PC-9 (cell line): ENCODE results near the gene CRADD. TPM values are rescaled to one million over a fixed set of nuclear protein-coding genes. Genes with fewer than 3 reads are reported as not detected.
A peak's percentile ranks its signal among the peaks of the same experiment; 100 is the strongest.

Source experiments
- BruUV-seq: library from RNA; stranded (reverse); fragments of 400-500 nt; replicated peaks from 2 replicates; lab custom pipeline; 2021; lab: Mats Ljungman, UMichigan
- CTCF ChIA-PET: fragments of 300-600 bp; sonication (Branson Sonifier 250); formaldehyde crosslinking; loops from one replicate; lab custom pipeline; 2022; ENCODE audit warnings: antibody characterized with exemption; lab: Charles Lee
- POLR2A ChIA-PET: fragments of 300-600 bp; sonication (Branson Sonifier 250); formaldehyde crosslinking; loops from one replicate; lab custom pipeline; 2022; ENCODE audit warnings: antibody characterized with exemption; ENCODE audit not compliant: unreplicated experiment; lab: Charles Lee
- DNase-seq, 2 experiments: peaks; one replicate each; pipeline versions ENCODE4 v3.0.0 to v3.0.0-alpha.2; 2015 to 2022; ENCODE audit warnings: mixed read lengths in 1 of 2
- H2AFZ ChIP-seq: fragments of 200-600 bp; sonication (generic); 2 replicates; pipeline ENCODE4 v1.8.1; 2017; ENCODE audit warnings: antibody characterized with exemption
- H3F3A ChIP-seq: fragments of 200-600 bp; sonication (generic); 2 replicates; pipeline ENCODE4 v1.8.1; 2017; ENCODE audit warnings: antibody characterized with exemption, mild to moderate bottlenecking, low read depth; ENCODE audit not compliant: insufficient read depth
- H3K27ac ChIP-seq: fragments of 200-600 bp; sonication (generic); 2 replicates; pipeline ENCODE4 v1.6.1; 2016; ENCODE audit warnings: mixed run types
- H3K27me3 ChIP-seq: fragments of 200-600 bp; sonication (generic); 2 replicates; pipeline ENCODE4 v1.6.1; 2016; ENCODE audit warnings: low read depth, mixed run types; ENCODE audit not compliant: insufficient read depth
- H3K36me3 ChIP-seq: fragments of 200-600 bp; sonication (generic); 2 replicates; pipeline ENCODE4 v1.6.1; 2016; ENCODE audit warnings: low read depth, mixed run types
- H3K4me1 ChIP-seq: fragments of 200-600 bp; sonication (generic); replicated peaks from 2 replicates; pipeline ENCODE4 v1.6.1; 2016; ENCODE audit warnings: mixed run types; ENCODE audit not compliant: insufficient read depth
- H3K4me2 ChIP-seq: fragments of 200-600 bp; sonication (generic); 2 replicates; pipeline ENCODE4 v1.6.1; 2017; ENCODE audit warnings: mixed run types
- H3K4me3 ChIP-seq: fragments of 200-600 bp; sonication (generic); 2 replicates; pipeline ENCODE4 v1.6.1; 2016; ENCODE audit warnings: mixed run types
- H3K79me2 ChIP-seq: fragments of 200-600 bp; sonication (generic); 2 replicates; pipeline ENCODE4 v1.6.1; 2017; ENCODE audit warnings: low read depth, mixed run types
- H3K9me2 ChIP-seq: fragments of 200-600 bp; sonication (generic); 2 replicates; pipeline ENCODE4 v1.8.1; 2017; ENCODE audit warnings: mild to moderate bottlenecking; ENCODE audit not compliant: insufficient read depth
- H3K9me3 ChIP-seq: fragments of 200-600 bp; sonication (generic); 2 replicates; pipeline ENCODE4 v1.8.1; 2016; ENCODE audit warnings: low read depth; ENCODE audit not compliant: insufficient read depth
- H4K20me1 ChIP-seq: fragments of 200-600 bp; sonication (generic); 2 replicates; pipeline ENCODE4 v1.8.1; 2017; ENCODE audit not compliant: insufficient read depth
- EZH2 ChIP-seq: fragments of 200-600 bp; sonication (generic); IDR thresholded peaks from 2 replicates; pipeline ENCODE4 v1.8.0; 2017; ENCODE audit warnings: antibody characterized with exemption, low read depth
- intact Hi-C: fragments of 100-400 bp; cut with micrococcal nuclease; formaldehyde crosslinking; loops from one replicate; pipeline ENCODE4 v1.10.0; 2022; ENCODE audit not compliant: unreplicated experiment
- total RNA-seq: library from RNA; stranded (reverse); gene quantifications from 2 replicates; pipeline ENCODE4 v1.2.3, GENCODE V29; 2021
- TF ChIP-seq, protein P1 (sequence below): fragments of 200-600 bp; sonication (generic); conservative IDR thresholded peaks from 2 replicates; pipeline ENCODE4 v1.6.1; 2017; ENCODE audit warnings: mixed run types, antibody characterized with exemption, mild to moderate bottlenecking, moderate library complexity

Gene CRADD
- total RNA-seq, 1 experiment from 2014 or later = 7.6 TPM

GRCh38 chr12:93763746-93764147 is 86.6 kb downstream of the CRADD start:
- Histone ChIP-seq H3K27me3 (no peaks in the 10 kb centered on the region), H4K20me1 (no peaks in the 10 kb centered on the region), H3K9me3 (no peaks in the 10 kb centered on the region), H3K79me2 (no peaks in the 10 kb centered on the region), H3K36me3 (no peaks in the 10 kb centered on the region), H2AFZ (no peak overlapping the region), H3K4me3 (no peak overlapping the region), H3K4me2 (no peak overlapping the region), H3K4me1 (no peaks in the 10 kb centered on the region), H3F3A (no peaks in the 10 kb centered on the region), H3K9me2 (no peaks in the 10 kb centered on the region), H3K27ac (no peak overlapping the region)
- ChIA-PET CTCF (interaction anchor here (0.7 kb wide), 1 partner anchor 1778 kb away, joined by 9 read pairs; no protein-coding TSS in a partner anchor), POLR2A (no interaction called here)
- no peak for DNase-seq
- no peak for TF ChIP-seq EZH2
- TF ChIP-seq, protein P1, sequence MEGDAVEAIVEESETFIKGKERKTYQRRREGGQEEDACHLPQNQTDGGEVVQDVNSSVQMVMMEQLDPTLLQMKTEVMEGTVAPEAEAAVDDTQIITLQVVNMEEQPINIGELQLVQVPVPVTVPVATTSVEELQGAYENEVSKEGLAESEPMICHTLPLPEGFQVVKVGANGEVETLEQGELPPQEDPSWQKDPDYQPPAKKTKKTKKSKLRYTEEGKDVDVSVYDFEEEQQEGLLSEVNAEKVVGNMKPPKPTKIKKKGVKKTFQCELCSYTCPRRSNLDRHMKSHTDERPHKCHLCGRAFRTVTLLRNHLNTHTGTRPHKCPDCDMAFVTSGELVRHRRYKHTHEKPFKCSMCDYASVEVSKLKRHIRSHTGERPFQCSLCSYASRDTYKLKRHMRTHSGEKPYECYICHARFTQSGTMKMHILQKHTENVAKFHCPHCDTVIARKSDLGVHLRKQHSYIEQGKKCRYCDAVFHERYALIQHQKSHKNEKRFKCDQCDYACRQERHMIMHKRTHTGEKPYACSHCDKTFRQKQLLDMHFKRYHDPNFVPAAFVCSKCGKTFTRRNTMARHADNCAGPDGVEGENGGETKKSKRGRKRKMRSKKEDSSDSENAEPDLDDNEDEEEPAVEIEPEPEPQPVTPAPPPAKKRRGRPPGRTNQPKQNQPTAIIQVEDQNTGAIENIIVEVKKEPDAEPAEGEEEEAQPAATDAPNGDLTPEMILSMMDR = no peak
- BruUV-seq = no TSS peak
- intact Hi-C loops = no loop called here

DNA sequence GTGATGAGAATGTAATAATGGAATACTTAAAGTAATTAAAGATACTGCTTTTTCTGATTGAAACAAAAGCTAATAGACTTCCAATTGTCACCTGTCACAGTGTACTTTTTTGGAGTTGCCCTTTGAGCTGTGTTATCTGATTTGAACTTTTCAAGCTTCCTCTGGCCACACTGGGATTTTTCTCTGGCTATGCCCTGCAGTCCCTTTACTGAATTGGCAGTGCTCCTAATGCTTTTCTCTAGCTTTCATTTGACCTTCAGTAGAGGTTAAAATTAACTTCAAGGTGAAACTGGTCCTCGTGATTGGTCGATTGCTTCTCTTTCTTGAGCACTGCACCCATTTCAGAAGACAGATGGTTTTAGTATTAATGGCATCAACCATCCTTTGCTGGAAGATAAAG is 89.2 kb downstream of the CRADD start:
- DNase-seq = no peak
- ChIA-PET POLR2A (no interaction called here), CTCF (interaction anchor here (0.6 to 2.5 kb wide), 4 partner anchors 117 to 336 kb away, joined by 3 to 14 read pairs (median 13); no protein-coding TSS in a partner anchor)
- Histone ChIP-seq H3K4me2 (no peak overlapping the region), H2AFZ (no peak overlapping the region), H3F3A (no peaks in the 10 kb centered on the region), H3K4me1 (no peaks in the 10 kb centered on the region), H3K4me3 (no peak overlapping the region), H4K20me1 (no peaks in the 10 kb centered on the region), H3K79me2 (no peaks in the 10 kb centered on the region), H3K27me3 (no peaks in the 10 kb centered on the region), H3K27ac (no peak overlapping the region), H3K36me3 (no peaks in the 10 kb centered on the region), H3K9me2 (no peaks in the 10 kb centered on the region), H3K9me3 (no peaks in the 10 kb centered on the region)
- intact Hi-C loops = no loop called here
- BruUV-seq = no TSS peak
- TF ChIP-seq EZH2 = no peak

GRCh38 chr12:93766796-93767523 is 89.8 kb downstream of the CRADD start:
- CTCF ChIA-PET = interaction anchor here (0.6 to 2.5 kb wide), 3 partner anchors 118 to 335 kb away, joined by 12 to 14 read pairs (median 14); no protein-coding TSS in a partner anchor
- Histone ChIP-seq H3K4me1 (no peaks in the 10 kb centered on the region), H3K4me2 (no peak overlapping the region), H3K27me3 (no peaks in the 10 kb centered on the region), H3K4me3 (no peak overlapping the region), H2AFZ (no peak overlapping the region), H3K9me3 (no peaks in the 10 kb centered on the region), H3K36me3 (no peaks in the 10 kb centered on the region), H3K27ac (no peak overlapping the region), H3K9me2 (no peaks in the 10 kb centered on the region), H3F3A (no peaks in the 10 kb centered on the region), H3K79me2 (no peaks in the 10 kb centered on the region), H4K20me1 (no peaks in the 10 kb centered on the region)
- TF ChIP-seq, protein P1 = peak; percentile 55
- TF ChIP-seq EZH2 = no peak
- POLR2A ChIA-PET = no interaction called here
- intact Hi-C loops = loop anchor here (1.0 kb wide), 1 partner anchor 334 kb away; no protein-coding TSS in a partner anchor
- peak in 1 of 2 experiments; percentile 20 for DNase-seq
- no TSS peak for BruUV-seq
